GM23338 (cell line): ENCODE measurements around the gene CMIP. TPM values are rescaled to one million over a fixed set of nuclear protein-coding genes. Genes with fewer than 3 reads are reported as not detected.
A peak's percentile ranks its signal among the peaks of the same experiment; 100 is the strongest.

Experiments
- ATAC-seq: fragments of 200-7000 bp; cut with Tn5 transposase; 3 replicates; pipeline ENCODE4 v1.9.1; 2020
- DNase-seq: peaks from one replicate; pipeline ENCODE4 v3.0.0-alpha.2; 2015; ENCODE audit warnings: low spot score
- H2AFZ ChIP-seq: fragments of 200-600 bp; sonication (generic); 2 replicates; pipeline ENCODE4 v1.8.0; 2016; ENCODE audit warnings: antibody characterized with exemption, mild to moderate bottlenecking, moderate library complexity
- H3F3A ChIP-seq: fragments of 200-600 bp; sonication (generic); replicated peaks from 2 replicates; pipeline ENCODE4 v1.8.0; 2017; ENCODE audit warnings: antibody characterized with exemption, mixed run types, low read depth
- H3K27ac ChIP-seq: fragments of 200-600 bp; sonication (generic); 2 replicates; pipeline ENCODE4 v1.6.1; 2016; ENCODE audit warnings: low read depth
- H3K27me3 ChIP-seq: fragments of 200-600 bp; sonication (generic); 2 replicates; pipeline ENCODE4 v1.8.0; 2016; ENCODE audit warnings: mild to moderate bottlenecking, mixed run types, moderate library complexity; ENCODE audit not compliant: insufficient read depth
- H3K36me3 ChIP-seq: fragments of 200-600 bp; sonication (generic); 2 replicates; pipeline ENCODE4 v1.8.0; 2016; ENCODE audit warnings: mild to moderate bottlenecking; ENCODE audit not compliant: insufficient read depth
- H3K4me1 ChIP-seq: fragments of 200-600 bp; sonication (generic); 2 replicates; pipeline ENCODE4 v1.8.0; 2016; ENCODE audit warnings: mild to moderate bottlenecking, moderate library complexity; ENCODE audit not compliant: insufficient read depth
- H3K4me2 ChIP-seq: fragments of 200-600 bp; sonication (generic); 2 replicates; pipeline ENCODE4 v1.7.1; 2017; ENCODE audit warnings: mixed run types
- H3K4me3 ChIP-seq: fragments of 200-600 bp; sonication (generic); 2 replicates; pipeline ENCODE4 v1.6.1; 2016; ENCODE audit warnings: mixed run types
- H3K79me2 ChIP-seq: fragments of 200-600 bp; sonication (generic); replicated peaks from 2 replicates; pipeline ENCODE4 v1.8.0; 2017; ENCODE audit warnings: mild to moderate bottlenecking; ENCODE audit not compliant: insufficient read depth
- H3K9me2 ChIP-seq: fragments of 200-600 bp; sonication (generic); 2 replicates; pipeline ENCODE4 v1.8.0; 2017; ENCODE audit not compliant: insufficient read depth
- H4K20me1 ChIP-seq: fragments of 200-600 bp; sonication (generic); replicated peaks from 2 replicates; pipeline ENCODE4 v1.8.0; 2017; ENCODE audit warnings: mild to moderate bottlenecking; ENCODE audit not compliant: insufficient read depth
- H3K27ac Mint-ChIP-seq: 2 replicates; pipeline ENCODE4 v1.8.0; 2020; ENCODE audit warnings: inconsistent platforms, mild to moderate bottlenecking, moderate library complexity, mixed read lengths
- H3K27me3 Mint-ChIP-seq: 3 replicates; pipeline ENCODE4 v1.8.0; 2022; ENCODE audit warnings: low read depth, mild to moderate bottlenecking, moderate library complexity, mixed read lengths, inconsistent platforms; ENCODE audit not compliant: insufficient read depth, poor library complexity
- H3K36me3 Mint-ChIP-seq: 3 replicates; pipeline ENCODE4 v1.8.0; 2021; ENCODE audit warnings: low read depth, mild to moderate bottlenecking, inconsistent platforms, moderate library complexity, mixed read lengths
- H3K4me1 Mint-ChIP-seq: 3 replicates; pipeline ENCODE4 v1.8.0; 2020; ENCODE audit warnings: mild to moderate bottlenecking, inconsistent platforms, mixed read lengths
- H3K4me3 Mint-ChIP-seq: 3 replicates; pipeline ENCODE4 v1.8.0; 2021; ENCODE audit warnings: moderate library complexity, mild to moderate bottlenecking, inconsistent platforms, mixed read lengths
- H3K9me3 Mint-ChIP-seq: 3 replicates; pipeline ENCODE4 v1.8.0; 2020; ENCODE audit warnings: moderate library complexity, mild to moderate bottlenecking, inconsistent platforms, mixed read lengths
- EZH2 ChIP-seq: fragments of 200-600 bp; sonication (generic); IDR thresholded peaks from one replicate; pipeline ENCODE4 v1.8.0; 2017; ENCODE audit warnings: antibody characterized with exemption, mild to moderate bottlenecking, low read depth; ENCODE audit not compliant: unreplicated experiment
- EZH2phosphoT487 ChIP-seq: fragments of 200-600 bp; sonication (generic); IDR thresholded peaks from one replicate; pipeline ENCODE4 v1.8.1; 2018; ENCODE audit warnings: antibody characterized with exemption; ENCODE audit not compliant: unreplicated experiment
- JUNB ChIP-seq: IDR thresholded peaks from one replicate; pipeline ENCODE4 v1.6.1; 2016; ENCODE audit warnings: antibody characterized with exemption; ENCODE audit not compliant: unreplicated experiment
- POLR2AphosphoS5 ChIP-seq: IDR thresholded peaks from 2 replicates; pipeline ENCODE4 v1.6.1; 2016; ENCODE audit warnings: antibody characterized with exemption, low read depth
- ZNF114 ChIP-seq: fragments of 250-450 bp; sonication (Bioruptor Pico); IDR thresholded peaks from 2 replicates; pipeline ENCODE4 v1.5.0; 2020; ENCODE audit warnings: mild to moderate bottlenecking, moderate library complexity
- ZNF331 ChIP-seq: fragments of 250-450 bp; sonication (Bioruptor Pico); IDR thresholded peaks from 2 replicates; pipeline ENCODE4 v1.5.0; 2020; ENCODE audit warnings: low read depth, mild to moderate bottlenecking, moderate library complexity
- polyA plus RNA-seq: library from polyadenylated mRNA; unstranded; fragments of >200 nt; fragmentation: Nextera tagmentation; extraction: Ambion mirVana; gene quantifications from 2 replicates; pipeline ENCODE4 v1.2.1, GENCODE V29; 2016
- total RNA-seq: library from RNA; depleted of rRNA; stranded (reverse); fragments of >200 nt; shearing (Covaris generic); gene quantifications from 2 replicates; pipeline ENCODE4 v1.2.3, GENCODE V29; 2014
- TF ChIP-seq, protein P1 (sequence below), 2 experiments: fragments of 200-600 bp in 1 of 2; sonication (generic) in 1 of 2; conservative IDR thresholded peaks; 2 replicates each; pipeline versions ENCODE4 v1.5.1 to v1.6.1; 2016 to 2017; ENCODE audit warnings: antibody characterized with exemption in 2 of 2, low read depth in 2 of 2, mild to moderate bottlenecking in 2 of 2, moderate library complexity in 1 of 2
- TF ChIP-seq, protein P2 (sequence below): IDR thresholded peaks from one replicate; pipeline ENCODE4 v1.6.1; 2018; ENCODE audit warnings: antibody characterized with exemption; ENCODE audit not compliant: unreplicated experiment

The CMIP gene
- total and polyA plus RNA-seq, 2 experiments from 2014 or later: 9.5 to 62.3 TPM

DNA sequence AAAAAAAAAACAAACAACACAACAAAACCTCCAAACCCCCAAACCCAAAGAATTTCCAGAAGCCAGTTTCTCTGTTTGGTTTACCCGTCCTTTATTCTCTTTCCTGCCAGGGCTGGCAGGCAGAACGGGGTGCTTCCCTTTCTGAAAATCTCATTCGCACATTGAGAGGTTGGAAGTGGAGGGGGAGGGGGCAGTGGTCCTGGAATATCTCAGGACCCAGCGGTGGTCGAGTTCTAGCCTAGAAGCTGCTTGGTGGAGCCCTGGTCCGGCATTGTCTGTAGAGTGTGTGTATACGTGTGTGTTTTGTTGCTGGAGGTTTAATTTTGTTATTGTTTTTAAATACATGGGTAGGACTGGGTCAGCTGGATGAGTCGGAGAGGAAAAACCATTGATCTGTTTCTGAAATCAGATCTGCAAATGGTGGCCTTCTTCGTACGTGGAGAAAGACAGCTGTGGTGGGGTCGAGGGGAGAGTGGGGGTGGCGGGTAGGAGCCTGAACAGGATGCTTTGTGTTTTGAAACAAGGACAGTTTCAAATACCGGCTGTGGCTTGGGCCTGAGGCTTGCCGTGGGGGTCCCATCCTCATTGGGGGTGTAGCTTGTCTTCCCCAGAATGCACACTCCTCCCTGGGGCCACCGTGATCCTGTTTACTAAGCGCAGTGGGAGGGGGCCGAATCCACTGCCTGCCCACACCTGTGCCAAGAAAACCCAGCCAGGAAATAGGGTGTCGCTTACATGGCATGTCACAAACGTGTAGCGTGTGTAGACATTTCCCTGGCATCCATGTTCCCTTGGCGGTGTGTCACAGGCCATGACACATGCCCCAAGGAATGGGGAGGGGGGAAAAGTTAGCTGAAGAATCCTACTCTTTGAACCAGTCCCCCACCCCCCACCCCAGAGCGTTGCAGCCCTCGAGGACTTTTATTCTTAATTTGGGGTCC is 1.6 kb downstream of the CMIP start:
- Mint-ChIP-seq H3K9me3 (no peaks in the 10 kb centered on the region), H3K27me3 (peaks cover 20% of the 10 kb centered on the region), H3K4me1 (peaks cover 58% of the 10 kb centered on the region), H3K27ac (peak overlapping the region; percentile 9), H3K36me3 (peaks cover 4% of the 10 kb centered on the region; the same call in 1 of the 3 replicates), H3K4me3 (peak overlapping the region; percentile 88)
- H3K4me1 ChIP-seq: peaks cover 44% of the 10 kb centered on the region
- ATAC-seq (peak; percentile 10), DNase-seq (peak; percentile 68)
- no peak overlapping the region for H2AFZ ChIP-seq
- peaks cover 49% of the 10 kb centered on the region for H4K20me1 ChIP-seq
- H3K36me3 ChIP-seq: no peaks in the 10 kb centered on the region
- H3K79me2 ChIP-seq: peaks cover 61% of the 10 kb centered on the region
- H3K27me3 ChIP-seq: 0 out of 2 replicates have a peak, but pooled peaks cover 5% of the 10 kb centered on the region
- no peak for TF ChIP-seq EZH2phosphoT487
- TF ChIP-seq POLR2AphosphoS5: no peak
- TF ChIP-seq, protein P1, sequence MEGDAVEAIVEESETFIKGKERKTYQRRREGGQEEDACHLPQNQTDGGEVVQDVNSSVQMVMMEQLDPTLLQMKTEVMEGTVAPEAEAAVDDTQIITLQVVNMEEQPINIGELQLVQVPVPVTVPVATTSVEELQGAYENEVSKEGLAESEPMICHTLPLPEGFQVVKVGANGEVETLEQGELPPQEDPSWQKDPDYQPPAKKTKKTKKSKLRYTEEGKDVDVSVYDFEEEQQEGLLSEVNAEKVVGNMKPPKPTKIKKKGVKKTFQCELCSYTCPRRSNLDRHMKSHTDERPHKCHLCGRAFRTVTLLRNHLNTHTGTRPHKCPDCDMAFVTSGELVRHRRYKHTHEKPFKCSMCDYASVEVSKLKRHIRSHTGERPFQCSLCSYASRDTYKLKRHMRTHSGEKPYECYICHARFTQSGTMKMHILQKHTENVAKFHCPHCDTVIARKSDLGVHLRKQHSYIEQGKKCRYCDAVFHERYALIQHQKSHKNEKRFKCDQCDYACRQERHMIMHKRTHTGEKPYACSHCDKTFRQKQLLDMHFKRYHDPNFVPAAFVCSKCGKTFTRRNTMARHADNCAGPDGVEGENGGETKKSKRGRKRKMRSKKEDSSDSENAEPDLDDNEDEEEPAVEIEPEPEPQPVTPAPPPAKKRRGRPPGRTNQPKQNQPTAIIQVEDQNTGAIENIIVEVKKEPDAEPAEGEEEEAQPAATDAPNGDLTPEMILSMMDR (conservative IDR thresholded peaks at IDR 0.05; ENCODE audit: low read depth in 2 of 2): no peak
- no peak for TF ChIP-seq ZNF114 (CRISPR knock-in tag)
- no peak for TF ChIP-seq ZNF331 (CRISPR knock-in tag)
- TF ChIP-seq EZH2: no peak
- TF ChIP-seq, protein P2, sequence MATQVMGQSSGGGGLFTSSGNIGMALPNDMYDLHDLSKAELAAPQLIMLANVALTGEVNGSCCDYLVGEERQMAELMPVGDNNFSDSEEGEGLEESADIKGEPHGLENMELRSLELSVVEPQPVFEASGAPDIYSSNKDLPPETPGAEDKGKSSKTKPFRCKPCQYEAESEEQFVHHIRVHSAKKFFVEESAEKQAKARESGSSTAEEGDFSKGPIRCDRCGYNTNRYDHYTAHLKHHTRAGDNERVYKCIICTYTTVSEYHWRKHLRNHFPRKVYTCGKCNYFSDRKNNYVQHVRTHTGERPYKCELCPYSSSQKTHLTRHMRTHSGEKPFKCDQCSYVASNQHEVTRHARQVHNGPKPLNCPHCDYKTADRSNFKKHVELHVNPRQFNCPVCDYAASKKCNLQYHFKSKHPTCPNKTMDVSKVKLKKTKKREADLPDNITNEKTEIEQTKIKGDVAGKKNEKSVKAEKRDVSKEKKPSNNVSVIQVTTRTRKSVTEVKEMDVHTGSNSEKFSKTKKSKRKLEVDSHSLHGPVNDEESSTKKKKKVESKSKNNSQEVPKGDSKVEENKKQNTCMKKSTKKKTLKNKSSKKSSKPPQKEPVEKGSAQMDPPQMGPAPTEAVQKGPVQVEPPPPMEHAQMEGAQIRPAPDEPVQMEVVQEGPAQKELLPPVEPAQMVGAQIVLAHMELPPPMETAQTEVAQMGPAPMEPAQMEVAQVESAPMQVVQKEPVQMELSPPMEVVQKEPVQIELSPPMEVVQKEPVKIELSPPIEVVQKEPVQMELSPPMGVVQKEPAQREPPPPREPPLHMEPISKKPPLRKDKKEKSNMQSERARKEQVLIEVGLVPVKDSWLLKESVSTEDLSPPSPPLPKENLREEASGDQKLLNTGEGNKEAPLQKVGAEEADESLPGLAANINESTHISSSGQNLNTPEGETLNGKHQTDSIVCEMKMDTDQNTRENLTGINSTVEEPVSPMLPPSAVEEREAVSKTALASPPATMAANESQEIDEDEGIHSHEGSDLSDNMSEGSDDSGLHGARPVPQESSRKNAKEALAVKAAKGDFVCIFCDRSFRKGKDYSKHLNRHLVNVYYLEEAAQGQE: no peak
- no peak for TF ChIP-seq JUNB
- H3K27ac ChIP-seq: peak overlapping the region; percentile 88
- peaks cover 13% of the 10 kb centered on the region; the same call in 1 of the 2 replicates for H3F3A ChIP-seq
- peak overlapping the region; percentile 93 for H3K4me3 ChIP-seq
- peak overlapping the region; percentile 100 for H3K4me2 ChIP-seq
- H3K9me2 ChIP-seq: no peaks in the 10 kb centered on the region
